ENCODE results near the gene CDH13. TPM values are rescaled to one million over a fixed set of nuclear protein-coding genes. Genes with fewer than 3 reads are reported as not detected.

Gene CDH13
- total RNA-seq, 2 donors from 2014 or later, result 228 to 280 TPM

GRCh38 chr16:83842291-83842690 lies 1215.5 kb downstream of the CDH13 start:
- Histone ChIP-seq H3K27ac (no peak overlapping the region), H3K4me1 (ENCODE audit: control insufficient read depth in 1 of 2, low read depth in 2 of 2) (no peaks in the 10 kb centered on the region), H3K4me3 (no peak overlapping the region), H3K9me3 (no peaks in the 10 kb centered on the region), H3K27me3 (replicated peaks; ENCODE audit: insufficient read depth) (no peaks in the 10 kb centered on the region), H3K36me3 (no peaks in the 10 kb centered on the region)
- ATAC-seq (ENCODE audit: insufficient number of reproducible peaks, low FRiP score, low read depth) (no peak), DNase-seq (ENCODE audit: low spot score) (no peak)
- no peak for TF ChIP-seq CTCF (IDR thresholded peaks at IDR 0.05)

- ATAC-seq (ENCODE audit: insufficient number of reproducible peaks, low FRiP score, low read depth) (no peak), DNase-seq (ENCODE audit: low spot score) (no peak)
- no peaks in the 10 kb centered on the region for H3K9me3 ChIP-seq
- no peak overlapping the region for H3K27ac ChIP-seq
- H3K27me3 ChIP-seq (replicated peaks; ENCODE audit: insufficient read depth), result no peaks in the 10 kb centered on the region
- no peaks in the 10 kb centered on the region for H3K36me3 ChIP-seq
- H3K4me1 ChIP-seq (ENCODE audit: control insufficient read depth in 1 of 2, low read depth in 2 of 2), result no peaks in the 10 kb centered on the region
- TF ChIP-seq CTCF (IDR thresholded peaks at IDR 0.05), result no peak
- no peak overlapping the region for H3K4me3 ChIP-seq
Observed at GRCh38 chr16:83842756-83843507, 1216.2 kb downstream of the CDH13 start.

GRCh38 chr16:83843657-83844056 lies 1216.9 kb downstream of the CDH13 start:
- Histone ChIP-seq H3K4me3 (no peak overlapping the region), H3K36me3 (no peaks in the 10 kb centered on the region), H3K9me3 (no peaks in the 10 kb centered on the region), H3K27me3 (replicated peaks; ENCODE audit: insufficient read depth) (no peaks in the 10 kb centered on the region), H3K27ac (no peak overlapping the region), H3K4me1 (ENCODE audit: control insufficient read depth in 1 of 2, low read depth in 2 of 2) (no peaks in the 10 kb centered on the region)
- ATAC-seq (ENCODE audit: insufficient number of reproducible peaks, low FRiP score, low read depth) (no peak), DNase-seq (ENCODE audit: low spot score) (no peak)
- no peak for TF ChIP-seq CTCF (IDR thresholded peaks at IDR 0.05)

GRCh38 chr16:83845263-83845662 lies 1218.5 kb downstream of the CDH13 start:
- DNase-seq (ENCODE audit: low spot score), result no peak
- Histone ChIP-seq H3K27me3 (replicated peaks; ENCODE audit: insufficient read depth) (no peaks in the 10 kb centered on the region), H3K4me1 (ENCODE audit: control insufficient read depth in 1 of 2, low read depth in 2 of 2) (no peaks in the 10 kb centered on the region), H3K4me3 (no peak overlapping the region), H3K36me3 (no peaks in the 10 kb centered on the region), H3K27ac (no peak overlapping the region), H3K9me3 (no peaks in the 10 kb centered on the region)
- no peak for ATAC-seq (ENCODE audit: insufficient number of reproducible peaks, low FRiP score, low read depth)
- TF ChIP-seq CTCF (IDR thresholded peaks at IDR 0.05), result no peak

- Histone ChIP-seq H3K27ac (no peak overlapping the region), H3K9me3 (no peaks in the 10 kb centered on the region), H3K36me3 (no peaks in the 10 kb centered on the region), H3K4me3 (no peak overlapping the region), H3K4me1 (ENCODE audit: control insufficient read depth in 1 of 2, low read depth in 2 of 2) (no peaks in the 10 kb centered on the region), H3K27me3 (replicated peaks; ENCODE audit: insufficient read depth) (no peaks in the 10 kb centered on the region)
- ATAC-seq (ENCODE audit: insufficient number of reproducible peaks, low FRiP score, low read depth) (no peak), DNase-seq (ENCODE audit: low spot score) (no peak)
- no peak for TF ChIP-seq CTCF (IDR thresholded peaks at IDR 0.05)
Observed at GRCh38 chr16:83847371-83848225, 1220.8 kb downstream of the CDH13 start.
